GM21737 (cell line): ENCODE measurements around the gene PLTP.
A peak's percentile ranks its signal among the peaks of the same experiment; 100 is the strongest.

Source experiments
- ATAC-seq: cut with Tn5 transposase; IDR thresholded peaks from one replicate; pipeline ENCODE4 v1.9.1; 2021; ENCODE audit warnings: mild to moderate bottlenecking, moderate library complexity; ENCODE audit not compliant: unreplicated experiment

The PLTP gene

GRCh38 chr20:45921337-45922189 is 9.6 kb upstream of the PLTP start:
- no peak for ATAC-seq

- ATAC-seq, result no peak
These were observed 8.7 kb upstream of the PLTP start for GRCh38 chr20:45920462-45921336.

GRCh38 chr20:45919542-45920399 is 7.8 kb upstream of the PLTP start:
- no peak for ATAC-seq

GRCh38 chr20:45918779-45919537 is 7.0 kb upstream of the PLTP start:
- no peak for ATAC-seq

GRCh38 chr20:45918182-45918737 is 6.3 kb upstream of the PLTP start:
- no peak for ATAC-seq

GRCh38 chr20:45917790-45918141 is 5.8 kb upstream of the PLTP start:
- no peak for ATAC-seq

- ATAC-seq, result no peak
These were observed 1.2 kb upstream of the PLTP start for GRCh38 chr20:45913116-45913515.

GRCh38 chr20:45912344-45912682 is 358 bp upstream of the PLTP start:
- ATAC-seq, result no peak

GRCh38 chr20:45910670-45911485 is 1.1 kb downstream of the PLTP start:
- ATAC-seq, result peak; percentile 92

GRCh38 chr20:45909817-45910669 is 1.9 kb downstream of the PLTP start:
- no peak for ATAC-seq

GRCh38 chr20:45909336-45909808 is 2.6 kb downstream of the PLTP start:
- no peak for ATAC-seq

- ATAC-seq, result no peak
These were observed 3.9 kb downstream of the PLTP start for GRCh38 chr20:45908084-45908483.

GRCh38 chr20:45907219-45907948 is 4.6 kb downstream of the PLTP start:
- no peak for ATAC-seq

- no peak for ATAC-seq
These were observed 6.4 kb downstream of the PLTP start for GRCh38 chr20:45905505-45906079.

GRCh38 chr20:45904583-45905504 is 7.1 kb downstream of the PLTP start:
- ATAC-seq, result no peak

GRCh38 chr20:45902199-45902701 is 9.7 kb downstream of the PLTP start:
- no peak for ATAC-seq
